DND-41 (cell line): Measurements from ENCODE around the gene PEMT.

Source experiments
- CTCF ChIP-seq: IDR thresholded peaks from 2 replicates; pipeline ENCODE4 v1.5.1; 2012; ENCODE audit warnings: borderline replicate concordance, low read length, moderate library complexity, mild to moderate bottlenecking; ENCODE audit not compliant: poor library complexity, severe bottlenecking; ENCODE audit errors: extremely low read depth
- EZH2 ChIP-seq: IDR thresholded peaks from 3 replicates; pipeline ENCODE4 v1.6.1; 2012; ENCODE audit warnings: borderline replicate concordance, low read depth, mild to moderate bottlenecking, moderate library complexity, low read length, inconsistent platforms; ENCODE audit not compliant: severe bottlenecking

- no peak for TF ChIP-seq CTCF
- no peak for TF ChIP-seq EZH2
These were observed 19.3 kb downstream of the PEMT start for GRCh38 chr17:17572010-17572785.
